ENCODE measurements around the gene C16orf96. TPM values are rescaled to one million over a fixed set of nuclear protein-coding genes. Genes with fewer than 3 reads are reported as not detected.

C16orf96 gene
- total and polyA plus RNA-seq, 2 of the 8 experiments (the other 6 are each of a cell fraction or from before 2014, with no cell fraction given): 1.0 to 1.3 TPM

- peak; percentile 30; the same call in 1 of the 2 replicates for TF ChIP-seq YY1 (IDR thresholded peaks at IDR 0.05; ENCODE audit: low read depth, low read length)
- TF ChIP-seq JUN (IDR thresholded peaks at IDR 0.05; ENCODE audit: low read depth, low read length): no peak
- TF ChIP-seq NANOG (IDR thresholded peaks at IDR 0.05; ENCODE audit: insufficient read depth, low read depth, low read length, poor library complexity, severe bottlenecking): no peak
- no peak for TF ChIP-seq KDM1A (IDR thresholded peaks at IDR 0.05; ENCODE audit: borderline replicate concordance, low read length)
- no peak for TF ChIP-seq SAP30 (IDR thresholded peaks at IDR 0.05; ENCODE audit: insufficient read depth, insufficient replicate concordance, low read length)
- no peak for TF ChIP-seq CEBPB (IDR thresholded peaks at IDR 0.05; ENCODE audit: low read depth, low read length)
- no peak for TF ChIP-seq GTF2F1 (IDR thresholded peaks at IDR 0.05; ENCODE audit: borderline replicate concordance, low read depth, low read length)
- 0 out of 3 replicates have a peak, but pooled peaks of 1 of the 2 experiments have one; percentile 63 for TF ChIP-seq POLR2A (IDR thresholded peaks at IDR 0.05; ENCODE audit: control extremely low read depth in 1 of 2, low read depth in 2 of 2, low read length in 2 of 2)
- TF ChIP-seq BRCA1 (IDR thresholded peaks at IDR 0.05; ENCODE audit: low read depth, low read length): no peak
- TF ChIP-seq TEAD4 (IDR thresholded peaks at IDR 0.05; ENCODE audit: low read depth, low read length): peak; percentile 62
- 0 out of 2 replicates have a peak, but pooled peaks have one; percentile 18 for TF ChIP-seq MAX (IDR thresholded peaks at IDR 0.05)
- no peak for TF ChIP-seq SRF (IDR thresholded peaks at IDR 0.05; ENCODE audit: low read depth, low read length)
- peak in 1 of 2 experiments; percentile 24; a peak in 1 of 4 replicates for TF ChIP-seq HDAC2 (IDR thresholded peaks at IDR 0.05; ENCODE audit: borderline replicate concordance in 1 of 2, low read depth in 2 of 2, low read length in 2 of 2)
- TF ChIP-seq SP4 (IDR thresholded peaks at IDR 0.05; ENCODE audit: low read length): no peak
- TF ChIP-seq CREB1 (IDR thresholded peaks at IDR 0.05): peak; percentile 68
- TF ChIP-seq EZH2 (IDR thresholded peaks at IDR 0.05; ENCODE audit: low read depth, low read length, severe bottlenecking): no peak
- no peak for TF ChIP-seq CBX5 (IDR thresholded peaks at IDR 0.05; ENCODE audit: low read depth, low read length)
- no peak for TF ChIP-seq SIX5 (IDR thresholded peaks at IDR 0.05; ENCODE audit: low read depth, low read length)
- no peak for TF ChIP-seq RFX5 (IDR thresholded peaks at IDR 0.05; ENCODE audit: borderline replicate concordance, low read depth, low read length)
- 0 out of 2 replicates have a peak, but pooled peaks have one; percentile 38 for TF ChIP-seq RXRA (IDR thresholded peaks at IDR 0.05; ENCODE audit: insufficient read depth, low read depth, low read length)
- no peak; the same call in 1 of the 2 replicates for TF ChIP-seq JUND (IDR thresholded peaks at IDR 0.05; ENCODE audit: low read length)
- TF ChIP-seq, protein P1, sequence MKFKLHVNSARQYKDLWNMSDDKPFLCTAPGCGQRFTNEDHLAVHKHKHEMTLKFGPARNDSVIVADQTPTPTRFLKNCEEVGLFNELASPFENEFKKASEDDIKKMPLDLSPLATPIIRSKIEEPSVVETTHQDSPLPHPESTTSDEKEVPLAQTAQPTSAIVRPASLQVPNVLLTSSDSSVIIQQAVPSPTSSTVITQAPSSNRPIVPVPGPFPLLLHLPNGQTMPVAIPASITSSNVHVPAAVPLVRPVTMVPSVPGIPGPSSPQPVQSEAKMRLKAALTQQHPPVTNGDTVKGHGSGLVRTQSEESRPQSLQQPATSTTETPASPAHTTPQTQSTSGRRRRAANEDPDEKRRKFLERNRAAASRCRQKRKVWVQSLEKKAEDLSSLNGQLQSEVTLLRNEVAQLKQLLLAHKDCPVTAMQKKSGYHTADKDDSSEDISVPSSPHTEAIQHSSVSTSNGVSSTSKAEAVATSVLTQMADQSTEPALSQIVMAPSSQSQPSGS (IDR thresholded peaks at IDR 0.05; ENCODE audit: low read length): peak; percentile 88
Observed at GRCh38 chr16:4570688-4571321, 14.7 kb downstream of the C16orf96 start (continued).

All from H1 (cell line).